ENCODE data around the gene ZNF846. TPM values are rescaled to one million over a fixed set of nuclear protein-coding genes. Genes with fewer than 3 reads are reported as not detected.

Gene ZNF846
- total and polyA plus RNA-seq, 9 of the 15 experiments (the other 6 are each of a cell fraction or from before 2014, with no cell fraction given): 4.1 to 8.7 (median 7.8) TPM

DNA sequence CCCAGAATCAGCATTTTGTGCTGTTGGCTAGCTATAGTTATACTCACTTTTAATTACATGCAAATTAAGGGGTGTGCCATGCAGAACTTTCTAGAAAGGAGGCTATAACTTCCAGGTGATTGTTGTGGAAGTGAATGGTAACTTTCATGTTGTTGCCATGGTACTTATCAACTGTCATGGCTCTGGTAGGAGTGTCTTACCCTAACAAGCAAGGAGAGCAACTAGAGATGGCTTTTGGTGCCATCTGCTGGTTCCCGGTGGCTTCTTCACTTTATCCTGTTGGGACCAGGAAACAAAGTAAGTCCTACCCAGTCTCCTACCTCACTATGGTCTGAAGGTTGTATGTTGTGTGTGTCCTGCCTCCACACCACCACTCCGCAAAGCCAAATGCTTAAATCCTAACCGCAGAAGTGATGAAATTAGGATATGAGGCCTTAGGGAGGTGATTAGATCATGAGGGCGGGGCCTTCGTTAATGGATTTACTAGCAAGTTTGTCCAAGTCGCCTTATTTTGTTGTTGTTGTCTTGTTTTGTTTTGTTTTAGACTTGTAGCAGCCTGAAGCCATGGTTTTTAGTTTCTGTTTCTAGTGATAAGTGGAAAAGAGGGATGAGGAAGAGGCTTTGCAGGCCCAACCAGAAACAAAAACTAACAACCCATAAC lies 27.7 kb upstream of the ZNF846 start (continued):
- TF ChIP-seq FOXJ2 (tag; IDR thresholded peaks at IDR 0.05) (peak; percentile 82), HMBOX1 (IDR thresholded peaks at IDR 0.05) (peak; percentile 74; the same call in 1 of the 2 replicates), RB1 (IDR thresholded peaks at IDR 0.05; ENCODE audit: low read depth) (peak; percentile 21; the same call in 1 of the 2 replicates), MEIS2 (IDR thresholded peaks at IDR 0.05; ENCODE audit: partially characterized antibody) (peak; percentile 27), E2F3 (CRISPR knock-in tag; IDR thresholded peaks at IDR 0.05) (no peak), ZSCAN32 (CRISPR knock-in tag; IDR thresholded peaks at IDR 0.05) (no peak), SP1 (CRISPR knock-in tag; IDR thresholded peaks at IDR 0.05) (peak; percentile 50), RFX1 (IDR thresholded peaks at IDR 0.05) (peak; percentile 92), CHAMP1 (IDR thresholded peaks at IDR 0.05) (peak; percentile 36; the same call in 1 of the 2 replicates)
- TF ChIP-seq, protein P1, sequence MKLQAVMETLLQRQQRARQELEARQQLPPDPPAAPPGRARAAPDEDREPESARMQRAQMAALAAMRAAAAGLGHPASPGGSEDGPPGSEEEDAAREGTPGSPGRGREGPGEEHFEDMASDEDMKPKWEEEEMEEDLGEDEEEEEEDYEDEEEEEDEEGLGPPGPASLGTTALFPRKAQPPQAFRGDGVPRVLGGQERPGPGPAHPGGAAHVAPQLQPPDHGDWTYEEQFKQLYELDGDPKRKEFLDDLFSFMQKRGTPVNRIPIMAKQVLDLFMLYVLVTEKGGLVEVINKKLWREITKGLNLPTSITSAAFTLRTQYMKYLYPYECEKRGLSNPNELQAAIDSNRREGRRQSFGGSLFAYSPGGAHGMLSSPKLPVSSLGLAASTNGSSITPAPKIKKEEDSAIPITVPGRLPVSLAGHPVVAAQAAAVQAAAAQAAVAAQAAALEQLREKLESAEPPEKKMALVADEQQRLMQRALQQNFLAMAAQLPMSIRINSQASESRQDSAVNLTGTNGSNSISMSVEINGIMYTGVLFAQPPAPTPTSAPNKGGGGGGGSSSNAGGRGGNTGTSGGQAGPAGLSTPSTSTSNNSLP (IDR thresholded peaks at IDR 0.05; ENCODE audit: borderline replicate concordance, low read depth, low read length): peak; percentile 98
- TF ChIP-seq, protein P2, sequence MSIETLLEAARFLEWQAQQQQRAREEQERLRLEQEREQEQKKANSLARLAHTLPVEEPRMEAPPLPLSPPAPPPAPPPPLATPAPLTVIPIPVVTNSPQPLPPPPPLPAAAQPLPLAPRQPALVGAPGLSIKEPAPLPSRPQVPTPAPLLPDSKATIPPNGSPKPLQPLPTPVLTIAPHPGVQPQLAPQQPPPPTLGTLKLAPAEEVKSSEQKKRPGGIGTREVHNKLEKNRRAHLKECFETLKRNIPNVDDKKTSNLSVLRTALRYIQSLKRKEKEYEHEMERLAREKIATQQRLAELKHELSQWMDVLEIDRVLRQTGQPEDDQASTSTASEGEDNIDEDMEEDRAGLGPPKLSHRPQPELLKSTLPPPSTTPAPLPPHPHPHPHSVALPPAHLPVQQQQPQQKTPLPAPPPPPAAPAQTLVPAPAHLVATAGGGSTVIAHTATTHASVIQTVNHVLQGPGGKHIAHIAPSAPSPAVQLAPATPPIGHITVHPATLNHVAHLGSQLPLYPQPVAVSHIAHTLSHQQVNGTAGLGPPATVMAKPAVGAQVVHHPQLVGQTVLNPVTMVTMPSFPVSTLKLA (conservative IDR thresholded peaks at IDR 0.05): peak in 1 of 2 experiments; percentile 26; a peak in 1 of 4 replicates
- TF ChIP-seq, protein P3, sequence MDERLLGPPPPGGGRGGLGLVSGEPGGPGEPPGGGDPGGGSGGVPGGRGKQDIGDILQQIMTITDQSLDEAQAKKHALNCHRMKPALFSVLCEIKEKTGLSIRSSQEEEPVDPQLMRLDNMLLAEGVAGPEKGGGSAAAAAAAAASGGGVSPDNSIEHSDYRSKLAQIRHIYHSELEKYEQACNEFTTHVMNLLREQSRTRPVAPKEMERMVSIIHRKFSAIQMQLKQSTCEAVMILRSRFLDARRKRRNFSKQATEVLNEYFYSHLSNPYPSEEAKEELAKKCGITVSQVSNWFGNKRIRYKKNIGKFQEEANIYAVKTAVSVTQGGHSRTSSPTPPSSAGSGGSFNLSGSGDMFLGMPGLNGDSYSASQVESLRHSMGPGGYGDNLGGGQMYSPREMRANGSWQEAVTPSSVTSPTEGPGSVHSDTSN (CRISPR knock-in tag; IDR thresholded peaks at IDR 0.05; ENCODE audit: low read depth): no peak
- TF ChIP-seq, protein P3 (tag; conservative IDR thresholded peaks at IDR 0.05; ENCODE audit: low read depth): 0 out of 2 replicates have a peak, but pooled peaks have one; percentile 16

All from K562 (cell line).